GM21526 (cell line): ENCODE results near the gene DTNB.

Source experiments
- ATAC-seq: cut with Tn5 transposase; IDR thresholded peaks from one replicate; pipeline ENCODE4 v1.9.1; 2021; ENCODE audit warnings: moderate library complexity; ENCODE audit not compliant: unreplicated experiment, low FRiP score

The DTNB gene

GRCh38 chr2:25479761-25480160 lies 193.6 kb downstream of the DTNB start:
- no peak for ATAC-seq

- no peak for ATAC-seq
Observed at GRCh38 chr2:25478736-25479135, 194.6 kb downstream of the DTNB start.

- no peak for ATAC-seq
Observed at GRCh38 chr2:25473758-25474340, 199.5 kb downstream of the DTNB start.

- no peak for ATAC-seq
Observed at GRCh38 chr2:25473131-25473530, 200.2 kb downstream of the DTNB start.

GRCh38 chr2:25470806-25471205 lies 202.6 kb downstream of the DTNB start:
- ATAC-seq: no peak

GRCh38 chr2:25467743-25468142 lies 205.6 kb downstream of the DTNB start:
- no peak for ATAC-seq

- ATAC-seq: no peak
Observed at GRCh38 chr2:25462021-25462420, 211.4 kb downstream of the DTNB start.

GRCh38 chr2:25460261-25460905 lies 213.0 kb downstream of the DTNB start:
- ATAC-seq: no peak

GRCh38 chr2:25454824-25455611 lies 218.4 kb downstream of the DTNB start:
- no peak for ATAC-seq

GRCh38 chr2:25453199-25453905 lies 220.0 kb downstream of the DTNB start:
- ATAC-seq: peak; percentile 58

- ATAC-seq: no peak
Observed at GRCh38 chr2:25448808-25449207, 224.6 kb downstream of the DTNB start.

- ATAC-seq: no peak
Observed at GRCh38 chr2:25447018-25447417, 226.4 kb downstream of the DTNB start.

- no peak for ATAC-seq
Observed at GRCh38 chr2:25446122-25446521, 227.3 kb downstream of the DTNB start.

GRCh38 chr2:25445464-25445863 lies 227.9 kb downstream of the DTNB start:
- no peak for ATAC-seq

- no peak for ATAC-seq
Observed at GRCh38 chr2:25444608-25445270, 228.6 kb downstream of the DTNB start.

GRCh38 chr2:25443766-25444165 lies 229.6 kb downstream of the DTNB start:
- ATAC-seq: no peak

- no peak for ATAC-seq
Observed at GRCh38 chr2:25441353-25441752, 232.0 kb downstream of the DTNB start.

- no peak for ATAC-seq
Observed at GRCh38 chr2:25438793-25439192, 234.6 kb downstream of the DTNB start.

GRCh38 chr2:25437881-25438662 lies 235.3 kb downstream of the DTNB start:
- ATAC-seq: no peak

- no peak for ATAC-seq
Observed at GRCh38 chr2:25435421-25435820, 238.0 kb downstream of the DTNB start.
